GM18517 (cell line): ENCODE results near the gene HSF4.

Experiments used
- ATAC-seq: cut with Tn5 transposase; IDR thresholded peaks from one replicate; pipeline ENCODE4 v1.9.1; 2021; ENCODE audit warnings: mild to moderate bottlenecking, moderate library complexity; ENCODE audit not compliant: unreplicated experiment

The HSF4 gene

DNA sequence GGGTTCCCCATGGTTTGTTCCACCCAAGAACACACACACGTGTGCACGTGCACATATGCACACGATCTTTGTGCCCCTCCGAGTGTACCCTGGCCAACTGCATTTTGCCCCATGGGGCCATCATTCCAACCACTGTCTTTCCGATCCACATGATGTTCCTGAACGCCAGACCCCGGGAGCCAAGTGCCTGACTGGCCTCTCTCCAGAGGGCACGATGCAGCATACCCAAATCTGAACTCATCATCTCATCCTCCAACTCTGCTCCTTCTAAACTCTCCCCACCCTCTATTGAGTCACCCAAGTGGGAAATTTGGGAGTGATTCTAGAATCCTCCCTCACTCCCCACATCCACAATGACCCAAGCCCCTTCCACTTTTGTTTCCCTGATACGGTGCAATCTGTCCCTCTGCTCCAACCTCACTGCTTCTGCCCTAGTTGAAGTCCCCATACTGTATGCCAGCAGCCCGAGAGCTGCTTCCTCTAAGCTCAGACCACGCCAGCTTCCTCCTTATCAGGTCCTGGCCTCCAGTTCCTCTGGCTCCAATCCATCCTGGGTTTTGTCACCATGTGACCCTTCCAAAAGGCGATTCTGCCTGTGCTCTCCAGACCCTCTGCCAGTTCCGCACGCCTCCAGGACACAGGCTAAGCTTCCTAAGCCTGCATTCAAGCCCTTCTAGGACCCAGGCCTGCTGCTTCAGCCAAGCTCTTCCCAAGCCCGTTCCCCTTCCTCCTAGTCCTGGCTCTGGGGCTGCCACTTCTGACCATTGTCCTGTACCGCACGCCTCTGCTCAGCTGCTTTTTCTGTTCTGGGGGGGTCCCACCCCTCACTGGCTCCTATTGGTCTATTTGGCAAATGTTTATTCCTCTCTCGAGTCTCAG, 52.3 kb downstream of the HSF4 start:
- no peak for ATAC-seq
